Vagina (tissue), 2 donors: ENCODE results near the gene CHRDL2. TPM values are rescaled to one million over a fixed set of nuclear protein-coding genes. Genes with fewer than 3 reads are reported as not detected.
"Not testable (repeated sequence)": the region's sequence is repeated elsewhere in the genome, so short reads cannot be mapped to it uniquely, and the experiment has no call there.

Source experiments
- DNase-seq, 2 donors: peaks; one replicate each; pipeline ENCODE4 v3.0.0-alpha.2; 2017; ENCODE audit errors: extremely low spot score in 2 of 2
- H3K27ac ChIP-seq: fragments of 200-600 bp; sonication (generic); one replicate; pipeline ENCODE4 v1.5.1; 2019
- H3K27me3 ChIP-seq: fragments of 200-600 bp; sonication (generic); one replicate; pipeline ENCODE4 v1.5.1; 2019
- H3K36me3 ChIP-seq, 2 donors: fragments of 200-600 bp; sonication (generic); one replicate each; pipeline ENCODE4 v1.5.1; 2017 to 2019
- H3K4me1 ChIP-seq: fragments of 200-600 bp; sonication (generic); one replicate; pipeline ENCODE4 v1.5.1; 2019
- H3K4me3 ChIP-seq, 2 donors: fragments of 200-600 bp; sonication (generic); 1 replicate in 1 of 2; 2 replicates in 1 of 2; pipeline ENCODE4 v1.5.1; 2016 to 2019
- H3K9me3 ChIP-seq: fragments of 200-600 bp; sonication (generic); one replicate; pipeline ENCODE4 v1.5.1; 2019
- CTCF ChIP-seq, 3 experiments: fragments of 450-650 bp in 2 of 3; fragments of 200-600 bp in 1 of 3; sonication (generic) in 1 of 3; IDR thresholded peaks; one replicate each; pipeline ENCODE4 v1.5.1; 2017 to 2019; ENCODE audit warnings: antibody characterized with exemption in 3 of 3, mild to moderate bottlenecking in 2 of 3, moderate library complexity in 2 of 3
- POLR2A ChIP-seq, 2 donors: fragments of 450-650 bp; IDR thresholded peaks; one replicate each; pipeline ENCODE4 v1.6.1; 2017; ENCODE audit warnings: antibody characterized with exemption in 2 of 2, mild to moderate bottlenecking in 2 of 2, moderate library complexity in 2 of 2
- POLR2AphosphoS5 ChIP-seq, 2 donors: sonication (generic); formaldehyde crosslinking; IDR thresholded peaks; one replicate each; pipeline ENCODE4 v1.9.0; 2017; ENCODE audit warnings: antibody characterized with exemption in 2 of 2, mild to moderate bottlenecking in 2 of 2, low read depth in 1 of 2; ENCODE audit not compliant: insufficient read depth in 1 of 2
- intact Hi-C: fragments of 100-400 bp; cut with DNase I; formaldehyde crosslinking; loops from one replicate; pipeline ENCODE4 v1.15.1; 2023
- total RNA-seq: library from RNA; depleted of rRNA; stranded (reverse); fragments of >200 nt; gene quantifications from one replicate; pipeline ENCODE4 v1.2.3, GENCODE V29; 2016

CHRDL2 gene
- total RNA-seq, 1 donor from 2014 or later = 3.7 TPM

- intact Hi-C loops = no loop called here
- TF ChIP-seq CTCF (IDR thresholded peaks at IDR 0.05) (no peak), POLR2AphosphoS5 (IDR thresholded peaks at IDR 0.05; ENCODE audit: insufficient read depth in 1 of 2, low read depth in 1 of 2) (peak in 1 of 2 donors; percentile 43)
- H3K27ac ChIP-seq = no peak overlapping the region
Measured at GRCh38 chr11:74754507-74755252, 23.5 kb upstream of the CHRDL2 start.

DNA sequence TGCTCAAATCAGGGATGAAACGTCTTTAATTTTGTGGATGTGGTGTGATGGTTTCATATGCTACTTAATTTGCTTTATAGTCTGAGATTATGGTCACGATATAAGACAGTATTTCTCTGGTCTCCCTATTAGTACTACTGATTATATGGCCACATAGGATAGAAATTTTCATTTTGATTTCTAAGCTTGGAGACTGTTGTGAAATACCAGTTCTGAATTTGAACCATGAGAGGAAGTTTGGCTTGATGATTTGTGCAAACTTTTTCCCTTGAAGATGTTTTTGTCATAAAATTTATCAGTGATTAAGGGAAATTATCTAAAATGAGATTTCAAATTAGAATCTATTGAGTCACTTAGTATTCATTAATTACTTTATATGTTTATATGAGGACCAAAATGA, 20.1 kb upstream of the CHRDL2 start:
- no peak for DNase-seq
- H3K4me3 ChIP-seq = no peak overlapping the region
- TF ChIP-seq CTCF (IDR thresholded peaks at IDR 0.05) = no peak
- no peak for TF ChIP-seq POLR2A (IDR thresholded peaks at IDR 0.05)
- no peak for TF ChIP-seq POLR2AphosphoS5 (IDR thresholded peaks at IDR 0.05; ENCODE audit: insufficient read depth in 1 of 2, low read depth in 1 of 2)
- H3K36me3 ChIP-seq = no peaks in the 10 kb centered on the region
- H3K27ac ChIP-seq = no peak overlapping the region
- H3K27me3 ChIP-seq = no peaks in the 10 kb centered on the region
- intact Hi-C loops = no loop called here
- no peaks in the 10 kb centered on the region for H3K9me3 ChIP-seq
- H3K4me1 ChIP-seq = peaks cover 64% of the 10 kb centered on the region

More at GRCh38 chr11:74754507-74755252, 23.5 kb upstream of the CHRDL2 start:
- peaks cover 50% of the 10 kb centered on the region for H3K4me1 ChIP-seq
- no peaks in the 10 kb centered on the region for H3K27me3 ChIP-seq
- H3K4me3 ChIP-seq = no peak overlapping the region
- no peaks in the 10 kb centered on the region for H3K36me3 ChIP-seq
- DNase-seq = no peak
- H3K9me3 ChIP-seq = no peaks in the 10 kb centered on the region

DNA sequence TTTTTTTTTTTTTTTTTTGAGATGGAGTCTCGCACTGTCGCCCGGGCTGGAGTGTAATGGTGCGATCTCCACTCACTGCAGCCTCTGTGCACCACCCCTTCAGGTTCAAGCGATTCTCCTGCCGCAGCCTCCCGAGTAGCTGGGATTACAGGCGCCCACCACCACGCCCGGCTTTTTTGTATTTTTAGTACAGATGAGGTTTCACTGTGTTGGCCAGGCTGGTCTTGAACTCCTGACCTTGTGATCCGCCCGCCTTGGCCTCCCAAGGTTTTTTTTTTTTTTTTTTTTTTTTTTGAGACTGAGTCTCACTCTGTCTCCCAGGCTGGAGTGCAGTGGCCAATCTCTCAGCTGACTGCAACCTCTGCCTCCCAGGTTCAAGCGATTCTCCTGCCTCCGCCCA, 19.4 kb upstream of the CHRDL2 start:
- H3K4me1 ChIP-seq = peaks cover 61% of the 10 kb centered on the region
- H3K27me3 ChIP-seq, intact Hi-C loops, H3K9me3 ChIP-seq, H3K27ac ChIP-seq, DNase-seq, H3K36me3 ChIP-seq, H3K4me3 ChIP-seq: not testable (repeated sequence)

DNA sequence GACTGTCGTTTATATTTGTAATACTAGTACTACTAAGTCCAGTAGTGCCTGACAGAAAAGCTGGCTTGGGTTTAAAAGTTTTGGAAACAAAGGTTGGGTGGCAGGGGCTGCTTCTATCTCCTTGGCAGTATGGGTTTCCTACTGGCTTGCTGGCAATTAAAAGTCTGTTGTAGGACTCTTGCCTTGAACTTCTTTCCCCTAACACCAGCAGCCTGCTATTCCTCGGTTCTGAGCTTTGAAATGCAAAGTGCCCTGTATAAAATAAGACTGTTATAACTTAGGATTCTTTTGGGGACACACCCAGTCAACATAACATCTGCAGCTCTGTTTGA, 18.7 kb upstream of the CHRDL2 start:
- DNase-seq = no peak
- Histone ChIP-seq H3K9me3 (no peaks in the 10 kb centered on the region), H3K27ac (peak overlapping the region; percentile 90), H3K27me3 (no peaks in the 10 kb centered on the region), H3K36me3 (no peaks in the 10 kb centered on the region), H3K4me3 (peak overlapping the region; percentile 73 to 94), H3K4me1 (peaks cover 54% of the 10 kb centered on the region)
- intact Hi-C loops = no loop called here
- TF ChIP-seq POLR2AphosphoS5 (IDR thresholded peaks at IDR 0.05; ENCODE audit: insufficient read depth in 1 of 2, low read depth in 1 of 2) (no peak), CTCF (IDR thresholded peaks at IDR 0.05) (no peak), POLR2A (IDR thresholded peaks at IDR 0.05) (no peak)

DNA sequence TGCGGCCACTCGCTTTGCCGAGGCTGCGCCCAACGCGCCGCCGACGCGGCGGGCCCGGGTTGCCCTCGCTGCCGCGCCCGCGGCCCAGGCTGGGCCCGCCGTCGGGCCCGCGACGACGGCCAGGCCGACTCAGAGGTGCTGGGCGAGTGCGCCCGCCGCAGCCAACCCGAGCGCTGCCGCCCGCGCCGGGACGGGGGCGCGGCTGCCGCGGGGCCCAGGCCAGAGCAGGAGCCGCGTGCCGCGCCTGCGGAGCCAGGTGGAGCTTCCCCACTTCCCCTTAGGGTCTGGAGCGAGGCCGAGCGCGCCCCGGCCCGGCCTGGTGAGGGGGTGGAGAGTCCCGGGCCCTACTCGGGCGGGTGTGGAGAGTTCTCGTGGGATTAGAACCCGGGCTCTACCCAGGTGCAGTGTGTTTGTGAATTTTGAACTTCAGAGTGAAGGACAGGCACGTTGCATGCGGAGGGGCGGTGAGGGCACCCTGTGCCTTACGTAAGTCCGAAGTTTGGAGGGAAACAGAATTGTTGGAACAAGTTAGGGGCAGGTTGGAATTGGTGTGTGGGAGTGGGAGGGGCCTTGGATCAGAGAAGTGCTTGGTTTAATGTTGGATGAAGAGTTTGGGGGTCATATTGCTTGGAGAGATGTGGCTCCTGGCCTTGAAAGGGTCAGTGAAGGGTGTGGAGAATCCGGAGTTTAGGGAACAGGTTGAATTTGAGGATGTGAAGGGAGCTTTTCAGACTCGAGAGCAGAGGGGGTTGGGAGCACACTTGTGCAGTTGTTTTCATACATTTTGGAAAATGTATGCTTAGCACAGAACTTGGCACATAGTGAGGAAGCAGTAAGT, 18.1 kb upstream of the CHRDL2 start:
- no peaks in the 10 kb centered on the region for H3K27me3 ChIP-seq
- H3K4me3 ChIP-seq = peak overlapping the region; percentile 73 to 94
- peak overlapping the region; percentile 90 for H3K27ac ChIP-seq
- no peaks in the 10 kb centered on the region for H3K36me3 ChIP-seq
- H3K4me1 ChIP-seq = peaks cover 48% of the 10 kb centered on the region
- no peak for DNase-seq
- intact Hi-C loops = no loop called here
- TF ChIP-seq CTCF (IDR thresholded peaks at IDR 0.05) (no peak), POLR2A (IDR thresholded peaks at IDR 0.05) (no peak), POLR2AphosphoS5 (IDR thresholded peaks at IDR 0.05; ENCODE audit: insufficient read depth in 1 of 2, low read depth in 1 of 2) (no peak)
- H3K9me3 ChIP-seq = no peaks in the 10 kb centered on the region
